Left ventricle myocardium inferior (tissue), 1 donor: Measurements from ENCODE around the gene JPT1. TPM values are rescaled to one million over a fixed set of nuclear protein-coding genes. Genes with fewer than 3 reads are reported as not detected.

Source experiments
- DNase-seq: peaks from one replicate; pipeline ENCODE4 v3.0.0-alpha.2; 2020
- H3K27ac ChIP-seq: fragments of 200-600 bp; replicated peaks from 2 replicates; pipeline ENCODE4 v1.8.0; 2021
- H3K27me3 ChIP-seq: fragments of 200-600 bp; 2 replicates; pipeline ENCODE4 v1.8.0; 2021; ENCODE audit warnings: low read depth
- H3K36me3 ChIP-seq: fragments of 200-600 bp; 2 replicates; pipeline ENCODE4 v1.8.0; 2021
- H3K4me1 ChIP-seq: fragments of 200-600 bp; 2 replicates; pipeline ENCODE4 v1.8.0; 2021
- H3K4me3 ChIP-seq: fragments of 200-600 bp; 2 replicates; pipeline ENCODE4 v1.8.0; 2021; ENCODE audit warnings: mild to moderate bottlenecking, moderate library complexity
- H3K9me3 ChIP-seq: fragments of 200-600 bp; replicated peaks from 2 replicates; pipeline ENCODE4 v1.8.0; 2021
- intact Hi-C: fragments of 100-400 bp; cut with micrococcal nuclease; formaldehyde crosslinking; loops from one replicate; pipeline ENCODE4 v1.11.0; 2022
- total RNA-seq: library from RNA; stranded (reverse); fragmentation: NEBNext Ultra II Directional; extraction: Animal tissue kit (Norgen Biotek cat#: 25700); gene quantifications from one replicate; pipeline ENCODE4 v1.2.1, GENCODE V29; 2021
- TF ChIP-seq, protein P1 (sequence below): fragments of 200-600 bp; IDR thresholded peaks from 2 replicates; pipeline ENCODE4 v1.8.0; 2021; ENCODE audit warnings: antibody characterized with exemption, mild to moderate bottlenecking, borderline replicate concordance
- donor health status: DM: no; HTN: yes; CAD: no; lungs with severe emphysema.

The JPT1 gene
- total RNA-seq, 1 donor from 2014 or later = 13.8 TPM

DNA sequence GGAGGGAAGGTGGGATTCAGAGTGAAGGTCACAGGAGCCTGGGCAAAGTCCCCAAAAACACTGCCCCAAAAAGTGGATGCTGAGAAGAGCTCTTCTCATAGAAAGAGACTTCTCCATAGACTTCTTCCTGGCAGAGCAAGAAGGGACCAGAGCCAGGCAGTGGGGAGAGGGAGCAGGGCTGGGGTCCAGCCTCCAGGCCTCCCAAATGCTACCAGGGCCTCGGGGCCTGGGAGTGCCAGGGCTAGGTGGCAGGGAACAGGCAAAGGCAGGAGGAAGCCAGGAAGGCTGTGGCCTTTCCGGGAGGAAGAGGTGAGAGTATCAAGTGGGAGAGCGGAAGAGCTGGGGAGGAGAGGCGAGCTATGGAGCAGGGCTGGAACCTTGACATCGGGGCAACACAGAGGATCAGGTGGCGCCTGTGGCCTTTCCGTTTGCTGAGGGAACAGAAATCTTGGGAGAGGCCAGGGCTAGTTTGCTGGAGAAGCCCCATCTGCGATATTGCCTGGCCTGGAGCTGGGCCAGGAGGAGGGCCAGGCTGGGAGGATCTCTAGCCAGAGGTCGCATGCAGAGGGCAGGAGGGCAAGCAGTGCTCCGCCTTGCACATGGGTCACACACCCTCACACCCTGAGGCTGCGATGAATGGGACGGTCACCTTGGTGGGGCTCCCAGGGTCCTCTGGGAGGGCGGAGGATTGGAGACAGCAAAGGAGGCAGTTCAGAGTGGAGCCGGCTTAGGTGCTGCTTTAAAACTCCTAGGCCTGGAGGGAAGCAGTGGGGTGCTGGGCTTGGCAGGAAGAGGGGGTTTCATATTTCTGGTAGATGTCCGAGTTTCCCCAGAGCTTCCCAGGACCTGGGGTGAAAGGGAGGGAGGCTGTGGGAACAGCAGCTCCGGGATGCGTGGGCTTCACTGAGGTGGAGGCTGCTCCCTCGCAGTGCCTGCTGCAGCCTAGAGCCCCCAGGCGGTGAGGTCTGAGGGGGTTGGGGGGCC, 63.1 kb downstream of the JPT1 start:
- no peak for DNase-seq
- H3K27ac ChIP-seq = peak overlapping the region; percentile 55

DNA sequence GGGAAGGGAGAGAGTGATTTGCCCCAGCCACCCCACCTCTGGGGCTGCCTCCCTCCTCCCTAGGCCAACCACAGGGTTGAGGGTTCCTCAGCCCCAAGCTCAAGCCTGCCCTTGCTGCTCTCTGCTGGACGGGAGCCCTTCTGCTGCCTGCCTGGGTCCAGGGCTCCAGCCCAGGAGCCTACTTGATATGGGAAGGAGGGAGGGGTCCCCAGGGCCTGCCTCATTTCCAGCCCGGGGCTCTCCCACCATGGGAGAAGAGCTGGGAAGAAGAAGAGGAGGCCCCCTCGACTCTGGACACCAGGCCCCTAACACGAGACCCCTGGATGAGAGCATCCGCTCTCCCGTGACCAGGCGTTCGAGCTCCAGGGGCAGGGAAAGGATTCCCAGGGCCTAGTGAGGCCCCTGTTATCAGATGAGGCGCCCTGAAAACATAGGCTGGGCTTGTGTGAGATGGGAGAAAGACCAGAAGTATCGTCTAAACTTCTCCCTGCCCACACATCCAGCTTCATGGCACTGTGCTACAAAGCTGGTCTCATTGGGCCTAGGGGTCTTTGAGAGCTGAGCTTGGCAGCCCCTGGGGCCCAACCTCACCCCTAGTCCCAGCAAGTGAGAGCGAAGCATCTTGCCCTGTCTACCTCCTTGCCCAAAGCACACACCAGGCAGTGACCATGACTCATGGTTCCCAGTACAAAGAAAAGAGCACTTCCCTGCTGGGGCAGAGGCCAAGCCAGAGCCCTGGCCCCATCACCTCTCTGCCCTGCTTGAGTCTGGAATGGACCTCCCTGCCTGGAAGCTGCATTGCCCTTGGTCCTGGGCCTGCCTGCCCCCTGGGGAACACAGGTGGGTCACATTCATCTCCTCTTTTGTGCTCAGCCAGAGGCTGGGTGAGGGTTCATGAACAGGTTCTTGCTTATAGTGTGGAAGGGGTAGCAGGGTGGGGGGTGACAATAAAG, 65.6 kb downstream of the JPT1 start:
- no peaks in the 10 kb centered on the region for H3K36me3 ChIP-seq
- H3K4me3 ChIP-seq = peak overlapping the region; percentile 79
- H3K27me3 ChIP-seq = no peaks in the 10 kb centered on the region
- H3K9me3 ChIP-seq = no peaks in the 10 kb centered on the region
- H3K27ac ChIP-seq = peak overlapping the region; percentile 92
- TF ChIP-seq, protein P1, sequence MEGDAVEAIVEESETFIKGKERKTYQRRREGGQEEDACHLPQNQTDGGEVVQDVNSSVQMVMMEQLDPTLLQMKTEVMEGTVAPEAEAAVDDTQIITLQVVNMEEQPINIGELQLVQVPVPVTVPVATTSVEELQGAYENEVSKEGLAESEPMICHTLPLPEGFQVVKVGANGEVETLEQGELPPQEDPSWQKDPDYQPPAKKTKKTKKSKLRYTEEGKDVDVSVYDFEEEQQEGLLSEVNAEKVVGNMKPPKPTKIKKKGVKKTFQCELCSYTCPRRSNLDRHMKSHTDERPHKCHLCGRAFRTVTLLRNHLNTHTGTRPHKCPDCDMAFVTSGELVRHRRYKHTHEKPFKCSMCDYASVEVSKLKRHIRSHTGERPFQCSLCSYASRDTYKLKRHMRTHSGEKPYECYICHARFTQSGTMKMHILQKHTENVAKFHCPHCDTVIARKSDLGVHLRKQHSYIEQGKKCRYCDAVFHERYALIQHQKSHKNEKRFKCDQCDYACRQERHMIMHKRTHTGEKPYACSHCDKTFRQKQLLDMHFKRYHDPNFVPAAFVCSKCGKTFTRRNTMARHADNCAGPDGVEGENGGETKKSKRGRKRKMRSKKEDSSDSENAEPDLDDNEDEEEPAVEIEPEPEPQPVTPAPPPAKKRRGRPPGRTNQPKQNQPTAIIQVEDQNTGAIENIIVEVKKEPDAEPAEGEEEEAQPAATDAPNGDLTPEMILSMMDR = no peak
- DNase-seq = no peak
- intact Hi-C loops = no loop called here
- H3K4me1 ChIP-seq = peaks cover 45% of the 10 kb centered on the region

More for the DNA sequence above, 63.1 kb downstream of the JPT1 start:
- Histone ChIP-seq H3K27me3 (no peaks in the 10 kb centered on the region), H3K4me1 (peaks cover 50% of the 10 kb centered on the region), H3K9me3 (no peaks in the 10 kb centered on the region), H3K36me3 (no peaks in the 10 kb centered on the region), H3K4me3 (peak overlapping the region; percentile 0)
- intact Hi-C loops = no loop called here
- TF ChIP-seq, protein P1 = no peak

DNA sequence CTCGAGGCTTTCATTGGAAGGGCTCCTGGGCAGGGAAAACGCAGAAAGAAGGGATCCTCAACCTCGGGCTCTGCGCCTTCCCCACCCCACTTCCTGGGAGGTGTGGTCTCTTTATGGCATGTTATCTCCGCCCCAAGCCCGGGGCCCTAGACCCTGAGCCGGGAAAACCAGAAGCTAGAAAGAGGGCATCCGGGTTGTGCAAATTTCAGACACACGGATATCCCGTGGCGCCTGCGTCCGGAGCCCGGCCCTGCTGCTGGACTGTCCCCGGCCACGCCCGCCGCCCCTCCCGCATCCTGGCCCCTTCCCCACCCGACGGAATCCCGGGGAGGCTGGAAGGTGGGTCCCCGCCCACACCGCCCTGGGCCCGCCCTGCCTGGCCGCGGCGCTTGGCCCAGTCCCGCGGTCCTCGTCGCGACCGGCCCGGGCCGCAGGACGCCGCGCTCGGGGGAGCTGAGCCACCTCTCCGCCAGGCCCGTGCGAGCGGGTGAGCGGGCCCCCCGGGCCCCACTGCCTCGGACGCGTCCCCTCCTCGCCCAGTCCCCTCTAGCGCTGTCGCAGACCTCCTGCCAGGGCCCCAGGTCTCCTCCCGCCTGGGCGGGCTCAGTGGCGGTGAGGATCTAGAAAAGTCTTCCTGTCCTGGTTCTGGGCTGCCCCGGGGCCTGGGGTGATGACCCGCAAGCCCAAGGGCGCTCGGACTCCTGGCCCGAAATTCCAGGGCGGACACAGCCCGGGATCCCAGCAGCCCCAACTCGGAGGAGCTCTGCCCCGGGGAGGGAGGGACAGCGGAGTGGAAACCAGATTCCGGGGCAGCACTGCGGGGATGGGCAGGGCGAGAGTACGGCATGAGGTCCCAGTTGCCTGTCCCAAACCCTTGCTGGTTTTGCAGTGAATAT, 66.5 kb downstream of the JPT1 start, which contains the start of gene SLC16A5:
SLC16A5 (plus strand) TSS at position 397 of the 896 bp plus-strand sequence. CDS start 5,683 bp downstream, outside the sequence.
- H3K4me3 ChIP-seq = peak within 1 kb of the TSS; percentile 79
- peak within 1 kb of the TSS; percentile 92 for H3K27ac ChIP-seq
- H3K4me1 ChIP-seq = peaks cover 41% of the 10 kb centered on the region
- no peaks in the 10 kb centered on the region for H3K36me3 ChIP-seq
- TF ChIP-seq, protein P1 = no peak
- H3K27me3 ChIP-seq = no peaks in the 10 kb centered on the region
- intact Hi-C loops = no loop called here
- peak; percentile 91 for DNase-seq
- no peaks in the 10 kb centered on the region for H3K9me3 ChIP-seq

DNA sequence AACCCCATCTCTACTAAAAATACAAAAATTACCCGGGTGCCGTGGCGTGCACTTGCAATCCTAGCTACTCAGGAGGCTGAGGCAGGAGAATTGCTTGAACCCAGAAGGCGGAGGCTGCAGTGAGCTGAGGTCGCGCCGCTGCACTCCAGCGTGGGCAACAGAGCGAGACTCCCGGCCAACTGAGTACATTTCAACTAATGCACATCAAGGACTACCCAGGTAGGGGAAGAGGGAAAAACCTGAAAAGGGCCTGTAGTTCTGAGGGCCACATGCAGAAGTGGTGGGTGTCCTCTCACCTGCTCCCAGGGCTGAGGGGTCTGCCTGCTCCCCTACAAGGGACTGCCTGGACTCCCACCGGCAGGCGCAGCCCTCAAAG, 67.1 kb downstream of the JPT1 start:
- Histone ChIP-seq H3K27ac (peak overlapping the region; percentile 92), H3K4me3 (peak overlapping the region; percentile 79), H3K27me3 (no peaks in the 10 kb centered on the region), H3K4me1 (peaks cover 41% of the 10 kb centered on the region), H3K9me3 (no peaks in the 10 kb centered on the region), H3K36me3 (no peaks in the 10 kb centered on the region)
- no peak for DNase-seq
- TF ChIP-seq, protein P1 = no peak
- intact Hi-C loops = no loop called here
